SK-N-SH (cell line): Measurements from ENCODE around the gene KPTN. TPM values are rescaled to one million over a fixed set of nuclear protein-coding genes. Genes with fewer than 3 reads are reported as not detected.

Experiments
- CTCF ChIA-PET: fragments of 300-600, 350-600 bp; formaldehyde crosslinking; extraction: SDS; loops from one replicate; lab custom pipeline; 2021; lab: Yijun Ruan, JAX
- POLR2A ChIA-PET: fragments of 350-600 bp; sonication (Branson Sonifier 250); formaldehyde crosslinking; extraction: SDS; loops from one replicate; lab custom pipeline; 2020; ENCODE audit warnings: antibody characterized with exemption, inconsistent platforms; lab: Yijun Ruan, JAX
- DNase-seq: peaks from one replicate; pipeline ENCODE4 v3.0.0; 2012
- H2AFZ ChIP-seq: fragments of 200-600 bp; sonication (generic); 2 replicates; pipeline ENCODE4 v1.8.1; 2016; ENCODE audit warnings: antibody characterized with exemption, mild to moderate bottlenecking, low read depth
- H3F3A ChIP-seq: fragments of 200-600 bp; sonication (generic); replicated peaks from 2 replicates; pipeline ENCODE3; 2016; ENCODE audit warnings: antibody characterized with exemption, mild to moderate bottlenecking; ENCODE audit not compliant: insufficient read depth
- H3K27ac ChIP-seq, 2 experiments: fragments of 200-500 bp in 1 of 2; fragments of 200-600 bp in 1 of 2; sonication (Bioruptor generic) in 1 of 2; sonication (generic), shearing (Covaris generic) in 1 of 2; 2 replicates each; pipeline versions ENCODE4 v1.5.1 to v1.6.1; 2014 to 2016; ENCODE audit warnings: low read depth in 2 of 2, inconsistent platforms in 1 of 2, low read length in 1 of 2, mild to moderate bottlenecking in 1 of 2, mixed read lengths in 1 of 2
- H3K27me3 ChIP-seq: fragments of 200-600 bp; sonication (generic), shearing (Covaris generic); 2 replicates; pipeline ENCODE4 v1.6.1; 2016; ENCODE audit warnings: mixed run types; ENCODE audit not compliant: insufficient read depth
- H3K36me3 ChIP-seq, 2 experiments: fragments of 200-500 bp in 1 of 2; fragments of 200-600 bp in 1 of 2; sonication (Bioruptor generic) in 1 of 2; sonication (generic) in 1 of 2; replicated peaks in 1 of 2; 2 replicates each; pipeline versions ENCODE3 to v1.5.1; 2014 to 2016; ENCODE audit warnings: low read length in 1 of 2, mild to moderate bottlenecking in 1 of 2; ENCODE audit not compliant: insufficient read depth in 2 of 2, control insufficient read depth in 1 of 2
- H3K4me1 ChIP-seq, 2 experiments: fragments of 200-500 bp in 1 of 2; fragments of 200-600 bp in 1 of 2; sonication (Bioruptor generic) in 1 of 2; sonication (generic), shearing (Covaris generic) in 1 of 2; 2 replicates each; pipeline versions ENCODE4 v1.5.1 to v1.6.1; 2014 to 2016; ENCODE audit warnings: low read depth in 1 of 2, low read length in 1 of 2, mixed run types in 1 of 2; ENCODE audit not compliant: insufficient read depth in 2 of 2, control insufficient read depth in 1 of 2
- H3K4me2 ChIP-seq: fragments of 200-600 bp; sonication (generic), shearing (Covaris generic); 2 replicates; pipeline ENCODE4 v1.6.1; 2017; ENCODE audit warnings: mixed run types
- H3K4me3 ChIP-seq, 2 experiments: fragments of 200-500 bp in 1 of 2; fragments of 200-600 bp in 1 of 2; sonication (Bioruptor generic) in 1 of 2; sonication (generic), shearing (Covaris generic) in 1 of 2; 2 replicates each; pipeline versions ENCODE4 v1.5.1 to v1.8.1; 2014 to 2016; ENCODE audit warnings: low read depth in 2 of 2, inconsistent platforms in 1 of 2, low read length in 1 of 2, mild to moderate bottlenecking in 1 of 2, mixed read lengths in 1 of 2, moderate library complexity in 1 of 2
- H3K79me2 ChIP-seq: fragments of 200-600 bp; sonication (generic); 2 replicates; pipeline ENCODE4 v1.8.1; 2017; ENCODE audit warnings: mild to moderate bottlenecking; ENCODE audit not compliant: insufficient read depth
- H3K9ac ChIP-seq: fragments of 200-600 bp; sonication (generic); 2 replicates; pipeline ENCODE4 v1.6.1; 2017; ENCODE audit warnings: mixed run types
- H3K9me2 ChIP-seq: fragments of 200-600 bp; sonication (generic); 2 replicates; pipeline ENCODE4 v1.6.1; 2017; ENCODE audit warnings: mixed run types
- H3K9me3 ChIP-seq: fragments of 200-600 bp; sonication (generic); 2 replicates; pipeline ENCODE4 v1.6.1; 2017; ENCODE audit warnings: mixed run types, mild to moderate bottlenecking, moderate library complexity
- H4K20me1 ChIP-seq: fragments of 200-600 bp; sonication (generic); 2 replicates; pipeline ENCODE4 v1.6.1; 2017; ENCODE audit warnings: mild to moderate bottlenecking, mixed run types; ENCODE audit not compliant: insufficient read depth
- CTCF ChIP-seq: fragments of 200-600 bp; sonication (generic); IDR thresholded peaks from 2 replicates; pipeline ENCODE4 v1.6.1; 2017; ENCODE audit warnings: antibody characterized with exemption, mild to moderate bottlenecking, moderate library complexity
- ELF1 ChIP-seq: IDR thresholded peaks from 2 replicates; pipeline ENCODE4 v1.4.0; 2012
- FOXJ3 ChIP-seq: sonication (generic); formaldehyde crosslinking; IDR thresholded peaks from 2 replicates; pipeline ENCODE4 v1.5.1; 2020; ENCODE audit warnings: mild to moderate bottlenecking, missing genetic modification reagents
- IRF3 ChIP-seq: fragments of 150-350 bp; IDR thresholded peaks from 2 replicates; pipeline ENCODE4 v1.6.1; 2016; ENCODE audit warnings: mild to moderate bottlenecking, low read depth, low read length
- JUND ChIP-seq: IDR thresholded peaks from 2 replicates; pipeline ENCODE4 v1.4.0; 2012
- MEF2A ChIP-seq: IDR thresholded peaks from 2 replicates; pipeline ENCODE4 v1.4.0; 2012; ENCODE audit warnings: low read depth, borderline replicate concordance
- MXI1 ChIP-seq: IDR thresholded peaks from 2 replicates; pipeline ENCODE4 v1.6.1; 2012; ENCODE audit warnings: mild to moderate bottlenecking, low read depth, low read length, improper control_type of control experiment
- NRF1 ChIP-seq: IDR thresholded peaks from 2 replicates; pipeline ENCODE4 v1.6.1; 2012; ENCODE audit warnings: low read depth, mild to moderate bottlenecking, low read length
- POLR2AphosphoS5 ChIP-seq: IDR thresholded peaks from 2 replicates; pipeline ENCODE4 v1.6.1; 2012; ENCODE audit warnings: low read depth, low read length
- RAD21 ChIP-seq: IDR thresholded peaks from 2 replicates; pipeline ENCODE4 v1.6.1; 2012; ENCODE audit warnings: mild to moderate bottlenecking, low read length
- TAF1 ChIP-seq: IDR thresholded peaks from 2 replicates; pipeline ENCODE4 v1.6.1; 2012; ENCODE audit warnings: low read depth, mild to moderate bottlenecking, low read length, moderate library complexity, borderline replicate concordance
- USF2 ChIP-seq: fragments of 150-350 bp; IDR thresholded peaks from 2 replicates; pipeline ENCODE4 v1.6.1; 2017; ENCODE audit warnings: antibody characterized with exemption, low read length, low read depth, borderline replicate concordance
- ZBTB33 ChIP-seq: IDR thresholded peaks from 2 replicates; pipeline ENCODE4 v1.4.0; 2012; ENCODE audit warnings: low read depth, borderline replicate concordance
- WGBS: methylation state at CpG from one replicate; pipeline ENCODE4 v1.1.6; 2017; ENCODE audit warnings: low lambda C conversion rate; 5-methylcytosine and 5-hydroxymethylcytosine counted together
- polyA plus RNA-seq, 3 experiments: library from polyadenylated mRNA; depleted of rRNA; stranded (reverse); fragments of >200 nt; gene quantifications; 2 replicates each; pipeline ENCODE4 v1.2.3, GENCODE V29; 2012

Gene KPTN
- polyA plus RNA-seq, 1 of the 3 experiments (the other 2 are of a cell fraction) = 15.8 TPM

- H3K36me3 ChIP-seq = peaks cover 15 to 21% of the 10 kb centered on the region in 2 experiments
- H3K4me1 ChIP-seq = peaks cover 6 to 27% of the 10 kb centered on the region in 2 experiments; a peak in 2 of 4 replicates
- no peak overlapping the region for H2AFZ ChIP-seq
- H3K79me2 ChIP-seq = peaks cover 64% of the 10 kb centered on the region
- peak overlapping the region in 1 of 2 experiments; percentile 89; a peak in 1 of 4 replicates for H3K27ac ChIP-seq
- H3K4me2 ChIP-seq = no peak overlapping the region
- H3K9me2 ChIP-seq = no peaks in the 10 kb centered on the region
- H3K4me3 ChIP-seq = no peak overlapping the region
- TF ChIP-seq FOXJ3 (no peak), RAD21 (no peak), MEF2A (no peak), USF2 (no peak), JUND (no peak), IRF3 (no peak), ZBTB33 (no peak), MXI1 (no peak), NRF1 (no peak), ELF1 (no peak), POLR2AphosphoS5 (no peak), TAF1 (no peak), CTCF (no peak)
- TF ChIP-seq, all 33 proteins: peak for 0
- ChIA-PET CTCF (interaction anchor here (1.0 to 8.0 kb wide), 8 partner anchors 9 to 191 kb away, joined by 4 to 44 read pairs (median 4); partner anchors contain the start of genes KPTN and NAPA), POLR2A (interaction anchor here (1.3 kb wide), 1 partner anchor 59 kb away, joined by 5 read pairs; no protein-coding TSS in a partner anchor)
- DNase-seq = no peak
- Histone ChIP-seq H3K27me3 (no peaks in the 10 kb centered on the region), H3K9ac (no peak overlapping the region), H3F3A (no peaks in the 10 kb centered on the region), H3K9me3 (no peaks in the 10 kb centered on the region), H4K20me1 (peaks cover 34% of the 10 kb centered on the region)
- 92% methylated on average over 7 of the region's 8 CpGs for WGBS
Observed at GRCh38 chr19:47506459-47506858, 22.4 kb upstream of the KPTN start.
